HG02642 (cell line): ENCODE measurements around the gene C12orf57.
"Not testable (repeated sequence)": the region's sequence is repeated elsewhere in the genome, so short reads cannot be mapped to it uniquely, and the experiment has no call there.

ENCODE experiments used
- ATAC-seq: cut with Tn5 transposase; IDR thresholded peaks from one replicate; pipeline ENCODE4 v1.9.1; 2021; ENCODE audit warnings: mild to moderate bottlenecking; ENCODE audit not compliant: unreplicated experiment, poor library complexity

The C12orf57 gene, protein sequence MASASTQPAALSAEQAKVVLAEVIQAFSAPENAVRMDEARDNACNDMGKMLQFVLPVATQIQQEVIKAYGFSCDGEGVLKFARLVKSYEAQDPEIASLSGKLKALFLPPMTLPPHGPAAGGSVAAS

DNA sequence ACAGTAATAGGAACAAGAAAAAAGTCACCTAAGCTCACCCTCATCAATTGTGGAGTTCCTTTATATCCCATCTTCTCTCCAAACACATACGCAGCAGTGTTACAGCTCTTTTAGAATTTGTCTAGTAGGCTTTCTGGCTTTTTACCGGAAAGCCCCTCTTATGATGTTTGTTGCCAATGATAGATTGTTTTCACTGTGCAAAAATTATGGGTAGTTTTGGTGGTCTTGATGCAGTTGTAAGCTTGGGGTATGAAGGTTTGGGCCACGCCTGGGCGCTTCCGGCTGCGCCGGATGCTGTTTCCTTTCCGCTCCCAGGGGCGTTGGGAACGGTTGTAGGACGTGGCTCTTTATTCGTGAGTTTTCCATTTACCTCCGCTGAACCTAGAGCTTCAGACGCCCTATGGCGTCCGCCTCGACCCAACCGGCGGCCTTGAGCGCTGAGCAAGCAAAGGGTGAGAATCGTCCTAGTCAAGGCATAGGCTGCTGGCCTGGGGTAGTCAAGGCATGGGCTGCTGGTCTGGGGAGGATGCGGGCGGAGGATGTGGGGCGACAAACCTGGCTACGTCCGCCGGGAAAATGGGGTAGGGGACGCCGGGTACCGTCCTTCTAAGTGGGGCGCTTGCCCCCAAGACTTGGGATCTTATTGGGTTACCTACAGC lies at the start of gene C12orf57, which contains the start of gene RNU7-1:
C12orf57 (plus strand) TSS at position 301 of the 659 bp plus-strand sequence; CDS start at position 401, 100 bp downstream.
RNU7-1 (plus strand) TSS at position 95 of the 659 bp plus-strand sequence.
- peak; percentile 35 for ATAC-seq

DNA sequence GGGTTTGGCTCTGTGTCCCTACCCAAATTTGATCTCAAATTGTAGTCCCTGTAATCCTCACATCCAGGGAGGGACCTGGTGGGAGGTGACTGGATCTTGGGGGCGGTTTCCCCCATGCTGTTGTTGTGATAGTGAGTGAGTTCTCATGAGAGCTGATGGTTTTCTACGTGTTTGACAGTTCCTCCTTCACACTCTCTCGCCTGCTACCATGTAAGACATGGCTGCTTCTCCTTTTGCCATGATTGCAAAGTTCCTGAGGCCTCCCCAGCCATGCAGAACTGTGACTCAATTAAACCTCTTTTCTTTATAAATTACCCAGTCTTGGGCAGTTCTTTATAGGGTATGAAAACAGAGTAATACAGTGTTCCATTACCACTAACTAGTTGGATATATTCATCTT lies 49.5 kb upstream of the C12orf57 start:
- ATAC-seq: no peak

DNA sequence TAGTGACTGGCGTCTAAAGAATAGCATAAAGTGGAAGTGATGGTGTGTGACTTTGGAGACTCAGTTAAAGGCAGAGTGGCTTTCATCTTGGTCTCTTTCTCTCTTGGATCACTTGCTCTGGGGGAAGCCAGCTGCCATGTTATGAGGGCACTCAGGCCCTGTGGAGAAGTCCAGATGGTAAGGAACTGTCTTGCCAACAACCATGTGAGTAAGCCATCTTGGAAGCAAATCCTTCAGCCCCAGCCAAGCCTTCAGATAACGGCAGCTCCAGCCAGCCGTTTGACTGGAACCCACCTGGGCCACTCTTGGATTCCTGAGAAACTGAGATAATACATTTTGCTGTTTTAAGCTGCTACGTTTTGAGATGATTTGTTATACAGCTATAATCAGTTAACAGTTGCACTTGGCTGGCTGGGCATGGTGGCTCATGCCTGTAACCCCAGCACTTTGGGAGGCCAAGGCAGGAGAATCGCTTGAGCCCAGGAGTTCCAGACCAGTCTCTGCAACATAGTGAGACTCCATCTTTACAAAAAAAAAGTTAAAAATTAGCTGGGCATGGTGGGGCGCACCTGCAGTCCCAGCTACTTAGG lies 46.9 kb upstream of the C12orf57 start:
- no peak for ATAC-seq

DNA sequence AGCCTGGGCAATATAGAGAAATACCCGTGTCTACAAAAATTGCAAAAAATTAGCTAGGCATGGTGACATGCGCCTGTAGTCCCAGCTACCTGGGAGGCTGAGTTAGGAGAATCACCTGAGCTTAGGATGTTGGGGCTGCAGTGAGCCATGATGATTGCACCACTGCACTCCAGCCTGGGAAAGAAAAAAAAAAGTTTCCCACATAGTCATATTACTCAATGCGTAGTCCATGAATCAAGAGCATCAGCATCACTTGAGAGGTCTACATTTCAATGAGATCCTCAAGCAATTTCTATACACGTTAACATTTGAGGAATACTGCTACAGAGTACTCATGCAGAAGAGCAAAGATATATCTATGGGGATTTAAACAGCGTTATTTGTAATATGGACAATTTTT lies 44.4 kb upstream of the C12orf57 start:
- no peak for ATAC-seq

DNA sequence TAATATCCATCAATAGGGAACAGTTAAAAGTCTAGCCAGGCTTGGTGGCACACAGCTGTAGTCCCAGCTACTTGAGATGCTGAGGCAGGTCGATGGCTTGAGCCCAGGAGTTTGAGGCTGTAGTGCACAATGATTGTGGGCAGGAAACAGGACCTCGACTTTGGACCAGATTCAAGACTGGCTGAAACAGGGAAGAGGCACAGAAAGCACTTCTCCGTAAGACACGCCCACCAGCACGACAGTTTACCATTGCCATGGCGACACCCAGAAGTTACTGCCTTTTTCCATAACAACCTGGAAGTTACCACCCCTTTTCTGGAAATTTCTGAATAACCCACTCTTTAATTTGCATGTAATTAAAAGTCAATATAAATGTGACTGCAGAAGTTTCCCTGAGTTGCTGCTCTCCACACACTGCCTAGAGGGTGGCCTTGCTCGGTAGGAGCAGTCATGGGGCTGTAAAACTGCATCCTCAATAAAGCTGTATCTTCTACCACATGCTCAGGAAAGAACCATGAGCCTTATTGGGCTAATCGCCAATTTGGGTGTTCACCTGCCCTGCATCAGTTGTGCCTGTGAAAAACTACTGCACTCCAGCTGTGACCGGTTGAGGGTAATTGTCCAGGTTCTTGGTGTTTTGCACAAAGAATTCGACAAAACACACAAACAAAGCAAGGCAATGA lies 43.8 kb upstream of the C12orf57 start:
- ATAC-seq: no peak

DNA sequence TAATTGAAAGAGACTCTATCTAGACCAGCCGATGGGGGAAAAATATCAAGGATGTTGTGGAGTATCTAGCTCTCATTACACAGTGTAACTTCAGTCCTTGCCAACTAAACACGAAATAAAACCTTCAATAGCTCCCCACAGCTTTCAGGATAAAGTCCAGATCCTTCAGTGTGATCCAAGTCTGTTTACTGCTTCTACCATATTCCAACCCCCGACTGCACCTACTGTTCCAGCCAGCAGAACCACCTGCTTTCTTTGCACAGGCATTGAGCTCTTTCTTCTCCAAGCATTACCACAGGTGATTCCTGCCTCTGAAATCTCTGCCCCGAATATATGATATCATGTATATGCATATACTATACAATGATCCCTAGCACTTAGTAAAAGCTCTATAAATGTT lies 41.4 kb upstream of the C12orf57 start:
- ATAC-seq: no peak

DNA sequence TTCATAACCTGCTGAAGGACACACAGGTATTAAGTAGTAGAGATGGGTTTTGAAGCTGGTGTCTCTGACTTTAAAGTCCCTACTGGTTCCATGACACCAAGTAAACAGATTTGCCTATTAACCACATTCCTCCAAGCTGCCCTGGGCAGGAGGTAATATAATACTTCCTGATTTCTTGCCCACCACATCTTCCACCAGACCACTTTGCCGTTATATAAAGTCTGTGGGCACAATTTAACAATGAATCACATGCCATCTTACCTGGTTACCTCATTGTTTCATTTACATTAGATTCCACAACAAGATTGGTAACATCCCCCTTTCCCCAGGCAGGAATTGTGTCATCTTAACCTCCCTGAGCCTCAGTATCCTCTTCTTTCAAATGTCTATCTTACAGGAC lies 40.1 kb upstream of the C12orf57 start:
- no peak for ATAC-seq

DNA sequence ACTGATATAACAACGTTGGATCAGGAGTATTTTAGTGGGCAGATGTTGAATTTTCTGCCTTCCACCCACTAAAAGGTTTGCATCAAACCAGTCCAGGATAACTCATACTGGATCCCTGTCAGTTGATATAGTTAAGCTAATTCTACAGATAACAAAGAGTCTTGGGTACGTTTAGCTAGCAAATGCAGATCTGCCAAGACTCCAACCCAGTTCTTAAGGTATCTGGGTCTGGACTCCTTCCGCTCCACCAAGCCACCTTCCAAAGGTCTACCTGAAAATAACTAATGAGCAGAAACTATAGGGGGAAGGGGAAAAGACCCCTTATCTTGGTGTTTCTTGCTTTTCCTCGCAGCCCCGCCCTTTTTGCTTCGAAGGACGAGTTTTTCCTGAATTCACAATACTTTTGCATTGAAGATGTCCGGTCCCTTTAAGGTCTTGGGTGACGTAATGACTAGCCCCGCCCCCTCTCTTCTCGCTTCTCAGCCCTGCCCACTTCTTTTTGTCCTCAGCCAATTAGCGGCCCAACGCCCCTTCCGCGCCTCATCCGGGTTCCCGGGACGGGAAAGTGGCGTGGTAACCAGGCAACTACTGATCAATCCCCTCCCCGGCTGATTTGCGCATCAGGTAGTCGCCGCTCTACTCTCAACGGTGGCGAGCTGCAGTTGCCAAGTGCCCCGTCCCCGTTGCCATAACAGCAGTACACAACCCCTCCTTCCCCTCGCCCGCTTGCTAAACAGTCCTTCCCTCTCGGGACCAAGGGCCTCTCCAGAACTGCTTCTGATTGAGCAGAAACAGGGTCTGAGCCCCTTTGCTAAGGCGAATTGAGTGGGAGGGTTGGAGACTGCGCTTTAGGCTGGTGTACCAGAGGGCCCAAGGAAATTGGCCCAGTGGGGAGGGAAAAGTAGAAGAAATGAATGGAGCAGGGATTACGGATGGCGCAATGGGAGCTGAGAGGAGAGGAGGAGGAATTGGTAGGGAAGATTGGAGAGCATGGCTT lies 39.2 kb upstream of the C12orf57 start, which contains the start of gene LRRC23:
LRRC23 (plus strand) TSS at position 543 of the 997 bp plus-strand sequence. CDS start 812 bp downstream, outside the sequence.
- ATAC-seq: peak; percentile 96

DNA sequence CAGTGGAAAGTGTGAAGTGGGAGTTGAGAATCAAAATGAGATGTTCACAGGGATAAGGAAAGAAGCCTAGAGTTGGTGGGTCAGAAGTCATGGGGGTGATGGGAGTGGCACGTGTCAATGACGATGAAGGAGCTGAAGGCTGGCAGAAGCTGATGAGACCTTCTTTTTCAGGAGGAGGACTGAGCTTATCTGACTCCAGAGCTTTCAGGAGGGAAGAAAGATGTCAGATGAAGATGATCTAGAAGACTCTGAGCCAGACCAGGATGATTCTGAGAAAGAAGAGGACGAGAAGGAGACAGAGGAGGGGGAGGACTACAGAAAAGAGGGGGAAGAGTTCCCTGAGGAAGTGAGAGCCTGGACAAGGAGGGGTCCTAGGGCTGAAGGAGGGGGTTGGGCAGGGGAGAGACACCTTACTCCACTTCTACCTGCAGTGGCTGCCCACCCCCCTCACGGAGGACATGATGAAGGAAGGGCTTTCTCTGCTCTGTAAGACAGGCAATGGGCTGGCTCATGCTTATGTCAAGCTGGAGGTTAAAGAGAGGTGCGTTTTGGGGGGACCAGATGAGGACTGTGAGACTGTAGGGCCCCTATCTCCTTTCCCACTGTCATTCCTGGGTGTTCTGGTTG lies 38.3 kb upstream of the C12orf57 start:
- ATAC-seq: no peak

DNA sequence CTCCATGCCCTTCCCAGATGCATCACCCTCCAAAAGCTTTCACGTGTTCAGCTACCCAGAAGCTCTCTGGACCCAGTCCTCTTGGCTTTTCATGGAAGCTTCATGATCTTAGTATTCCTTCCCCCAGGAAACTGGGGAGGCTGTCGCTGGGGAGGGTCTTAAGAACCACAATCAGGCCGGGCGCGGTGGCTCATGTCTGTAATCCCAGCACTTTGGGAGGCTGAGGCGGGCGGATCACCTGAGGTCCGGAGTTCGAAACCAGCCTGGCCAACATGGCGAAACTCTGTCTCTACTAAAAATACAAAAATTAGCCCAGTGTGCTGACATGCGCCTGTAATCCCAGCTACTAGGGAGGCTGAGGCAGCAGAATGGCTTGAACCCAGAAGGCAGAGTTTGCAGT lies 35.7 kb upstream of the C12orf57 start:
- not testable (repeated sequence) for ATAC-seq

DNA sequence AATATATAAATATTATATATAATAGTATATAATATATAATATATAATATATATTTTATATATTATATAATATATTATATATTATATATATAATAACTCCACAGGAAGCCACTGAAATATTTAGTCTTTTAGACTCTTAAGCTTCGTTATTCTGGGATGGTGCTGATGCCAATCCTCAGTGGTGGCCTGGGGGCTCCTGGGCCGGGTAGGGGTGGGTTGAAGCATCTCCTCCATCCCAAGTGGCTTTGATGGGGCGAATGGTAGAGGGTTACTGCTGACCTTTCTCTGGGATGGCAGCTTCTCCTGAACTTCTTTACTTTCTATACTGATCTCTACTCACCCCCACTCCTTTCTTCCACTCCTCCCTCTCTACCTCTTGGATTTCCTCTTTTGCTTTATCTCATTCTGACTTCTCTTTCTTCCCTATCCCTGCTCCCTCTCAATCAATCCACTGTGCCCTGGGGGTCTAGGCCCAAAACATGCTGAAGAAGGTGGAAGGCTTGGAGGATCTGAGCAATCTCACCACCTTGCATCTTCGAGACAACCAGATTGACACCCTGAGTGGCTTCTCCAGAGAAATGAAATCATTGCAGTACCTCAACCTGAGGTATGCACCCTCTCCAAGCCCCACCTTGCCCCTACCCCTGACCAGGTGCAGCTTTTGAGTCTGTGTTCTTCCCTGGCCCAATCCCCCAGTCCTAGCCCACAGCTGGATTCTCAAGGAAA lies 34.2 kb upstream of the C12orf57 start:
- no peak for ATAC-seq

DNA sequence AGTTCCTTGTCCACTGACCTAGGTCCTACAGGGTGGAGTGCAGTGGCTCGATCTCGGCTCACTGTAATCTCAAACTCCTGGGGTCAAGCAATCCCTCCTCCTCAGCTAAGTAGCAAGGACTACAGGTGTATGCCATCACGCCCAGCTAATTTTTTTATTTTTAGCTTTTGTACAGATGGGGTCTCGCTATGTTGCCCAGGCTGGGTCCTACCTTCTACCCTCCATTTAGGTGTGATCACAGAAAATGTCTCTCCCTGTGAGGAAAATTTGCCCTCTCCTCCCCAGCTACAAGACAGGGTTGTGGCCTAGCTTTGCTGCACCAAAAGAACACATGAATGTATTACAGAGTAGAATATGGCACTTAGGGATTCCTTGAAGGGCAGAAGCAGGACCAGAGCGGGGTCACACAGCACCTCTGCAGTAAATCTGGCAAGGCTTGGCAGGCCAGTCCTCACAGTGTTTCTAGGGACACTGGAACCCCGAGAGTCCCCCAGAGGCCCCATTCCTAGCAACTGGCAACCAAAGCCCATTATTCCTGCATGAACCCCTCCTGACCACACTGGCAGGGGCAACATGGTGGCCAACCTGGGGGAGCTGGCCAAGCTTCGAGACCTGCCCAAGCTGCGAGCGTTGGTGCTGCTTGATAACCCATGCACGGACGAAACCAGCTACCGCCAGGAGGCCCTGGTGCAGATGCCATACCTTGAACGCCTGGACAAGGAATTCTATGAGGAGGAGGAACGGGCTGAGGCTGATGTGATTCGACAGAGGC lies 31.5 kb upstream of the C12orf57 start:
- no peak for ATAC-seq

DNA sequence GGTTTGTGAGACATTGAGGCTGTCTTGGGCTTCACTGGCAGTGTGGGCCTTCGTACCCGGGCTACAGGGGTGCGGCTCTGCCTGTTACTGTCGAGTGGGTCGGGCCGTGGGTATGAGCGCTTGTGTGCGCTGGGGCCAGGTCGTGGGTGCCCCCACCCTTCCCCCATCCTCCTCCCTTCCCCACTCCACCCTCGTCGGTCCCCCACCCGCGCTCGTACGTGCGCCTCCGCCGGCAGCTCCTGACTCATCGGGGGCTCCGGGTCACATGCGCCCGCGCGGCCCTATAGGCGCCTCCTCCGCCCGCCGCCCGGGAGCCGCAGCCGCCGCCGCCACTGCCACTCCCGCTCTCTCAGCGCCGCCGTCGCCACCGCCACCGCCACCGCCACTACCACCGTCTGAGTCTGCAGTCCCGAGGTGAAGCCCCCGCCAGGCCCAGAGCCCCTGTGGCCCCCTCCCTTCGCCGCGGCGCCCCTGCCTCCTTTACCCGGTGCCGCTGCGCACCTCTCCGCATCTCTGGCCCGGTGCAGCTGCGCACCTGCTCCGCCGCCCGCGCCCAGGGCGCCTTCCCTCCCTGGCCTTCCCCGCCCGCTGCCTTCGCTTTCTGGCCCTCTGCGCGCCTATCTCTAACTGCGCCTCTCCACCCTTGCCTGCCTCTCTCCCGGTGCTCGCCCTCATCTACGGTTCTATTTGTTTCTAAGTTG lies 29.4 kb upstream of the C12orf57 start, which contains the start of gene ENO2:
ENO2 (plus strand) TSS at position 335 of the 701 bp plus-strand sequence. CDS start 1,253 bp downstream, outside the sequence.
- peak; percentile 73 for ATAC-seq

DNA sequence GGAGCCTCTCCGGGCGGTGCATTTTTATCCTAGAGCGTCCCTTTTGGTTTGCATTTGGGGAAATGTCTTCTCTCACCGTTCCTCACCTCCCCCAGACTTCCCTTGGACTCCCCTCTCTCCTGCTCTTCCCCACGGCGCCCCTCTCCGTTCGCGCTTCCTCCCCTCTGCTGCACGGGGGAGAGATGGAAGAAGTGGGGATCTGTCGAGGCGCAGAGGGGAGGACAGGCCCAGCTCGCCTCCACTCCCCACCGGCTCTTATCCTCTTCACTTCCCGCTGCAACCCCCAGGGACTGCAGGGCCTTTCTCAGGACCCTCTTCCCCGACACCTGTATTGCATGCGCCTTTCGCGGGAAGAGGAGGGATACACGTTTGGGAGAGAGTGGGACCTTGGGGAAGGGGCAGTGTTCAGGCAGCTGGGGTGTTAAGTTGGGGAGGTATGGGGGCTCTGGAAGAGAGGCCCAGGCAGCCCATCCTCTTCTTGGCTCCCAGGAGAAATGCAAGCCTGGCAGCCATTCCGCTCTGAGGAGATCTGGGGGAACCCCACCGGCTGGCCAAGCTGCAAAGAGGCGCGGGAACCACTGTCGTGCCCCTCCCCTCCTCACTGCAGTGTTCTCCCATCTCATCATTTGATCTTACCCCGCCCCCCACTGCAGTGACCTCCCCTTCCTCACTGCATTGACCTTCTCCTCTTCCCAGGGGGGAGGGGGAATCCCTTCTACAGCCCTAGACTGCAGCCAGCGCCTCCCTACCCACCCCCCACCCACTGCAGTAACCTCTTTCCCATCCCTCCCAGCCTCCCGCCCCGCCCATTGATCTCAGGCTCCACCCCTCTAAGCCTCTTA lies 28.7 kb upstream of the C12orf57 start:
- ATAC-seq: no peak

DNA sequence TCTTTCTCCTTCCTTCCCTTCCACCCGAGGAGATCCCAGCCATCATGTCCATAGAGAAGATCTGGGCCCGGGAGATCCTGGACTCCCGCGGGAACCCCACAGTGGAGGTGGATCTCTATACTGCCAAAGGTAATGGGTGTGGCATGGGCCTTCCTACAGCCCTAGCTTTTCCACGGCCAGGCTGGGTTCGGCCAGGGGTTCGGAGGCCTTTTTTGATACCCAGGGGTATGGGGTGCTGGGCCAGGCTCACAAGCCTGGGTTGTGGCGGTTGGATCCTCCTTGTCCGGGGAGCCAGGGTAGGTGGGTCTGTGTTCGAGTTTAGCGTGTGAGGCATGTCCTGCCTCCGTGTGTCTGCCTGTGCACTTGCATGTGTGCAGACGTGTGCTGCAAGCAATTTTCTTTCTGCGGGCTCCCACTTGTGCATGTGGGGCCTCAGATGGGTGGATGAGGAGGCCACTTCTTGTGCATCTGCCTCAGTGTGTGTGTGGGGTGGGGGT lies 28.0 kb upstream of the C12orf57 start:
- no peak for ATAC-seq
